Mucosa of stomach (tissue), 1 donor: ENCODE measurements around the gene USP40.
"Not testable (repeated sequence)": the region's sequence is repeated elsewhere in the genome, so short reads cannot be mapped to it uniquely, and the experiment has no call there.

ENCODE experiments used
- H3K27me3 ChIP-seq: one replicate; pipeline ENCODE4 v1.7.0; 2013; ENCODE audit warnings: mild to moderate bottlenecking, low read length; ENCODE audit not compliant: control insufficient read depth, insufficient read depth
- H3K36me3 ChIP-seq: one replicate; pipeline ENCODE4 v1.7.0; 2013; ENCODE audit warnings: low read length; ENCODE audit not compliant: control insufficient read depth, insufficient read depth
- H3K4me1 ChIP-seq: one replicate; pipeline ENCODE4 v1.7.0; 2013; ENCODE audit warnings: mild to moderate bottlenecking, low read length; ENCODE audit not compliant: control insufficient read depth, insufficient read depth
- H3K4me3 ChIP-seq: one replicate; pipeline ENCODE4 v1.7.0; 2013; ENCODE audit warnings: low read length
- H3K9ac ChIP-seq: one replicate; pipeline ENCODE4 v1.7.0; 2013; ENCODE audit warnings: mild to moderate bottlenecking, low read length, moderate library complexity
- H3K9me3 ChIP-seq: one replicate; pipeline ENCODE4 v1.7.0; 2013; ENCODE audit warnings: mild to moderate bottlenecking, low read length, moderate library complexity; ENCODE audit not compliant: control insufficient read depth
- donor health status: Pancreatic carcinoma.

USP40 gene

GRCh38 chr2:233566141-233566956 lies at the start of gene USP40:
USP40 (minus strand) TSS chr2:233566782; CDS start chr2:233565554, 1,228 bp downstream.
- peaks cover 8% of the 10 kb centered on the region for H3K4me1 ChIP-seq
- H3K9me3 ChIP-seq: no peaks in the 10 kb centered on the region
- no peaks in the 10 kb centered on the region for H3K27me3 ChIP-seq
- H3K9ac ChIP-seq: peak within 1 kb of the TSS; percentile 100
- H3K36me3 ChIP-seq: no peaks in the 10 kb centered on the region
- peak within 1 kb of the TSS; percentile 98 for H3K4me3 ChIP-seq

GRCh38 chr2:233611284-233611683 lies 44.7 kb upstream of the USP40 start:
- no peaks in the 10 kb centered on the region for H3K4me1 ChIP-seq
- H3K9me3 ChIP-seq: no peaks in the 10 kb centered on the region
- H3K9ac ChIP-seq: no peak overlapping the region
- no peaks in the 10 kb centered on the region for H3K36me3 ChIP-seq
- H3K4me3 ChIP-seq: no peak overlapping the region
- no peaks in the 10 kb centered on the region for H3K27me3 ChIP-seq

GRCh38 chr2:233605680-233606079 lies 39.1 kb upstream of the USP40 start:
- Histone ChIP-seq H3K36me3 (no peaks in the 10 kb centered on the region), H3K9me3 (no peaks in the 10 kb centered on the region), H3K27me3 (no peaks in the 10 kb centered on the region), H3K9ac (no peak overlapping the region), H3K4me1 (no peaks in the 10 kb centered on the region), H3K4me3 (no peak overlapping the region)

- Histone ChIP-seq H3K36me3 (no peaks in the 10 kb centered on the region), H3K4me1 (no peaks in the 10 kb centered on the region), H3K9me3 (no peaks in the 10 kb centered on the region), H3K27me3 (no peaks in the 10 kb centered on the region), H3K9ac (no peak overlapping the region), H3K4me3 (no peak overlapping the region)
Measured at GRCh38 chr2:233604826-233605225, 38.2 kb upstream of the USP40 start.

GRCh38 chr2:233603520-233603919 lies 36.9 kb upstream of the USP40 start:
- no peaks in the 10 kb centered on the region for H3K36me3 ChIP-seq
- no peaks in the 10 kb centered on the region for H3K9me3 ChIP-seq
- H3K27me3 ChIP-seq: no peaks in the 10 kb centered on the region
- no peaks in the 10 kb centered on the region for H3K4me1 ChIP-seq
- no peak overlapping the region for H3K9ac ChIP-seq
- H3K4me3 ChIP-seq: no peak overlapping the region

- H3K4me3 ChIP-seq: no peak overlapping the region
- no peaks in the 10 kb centered on the region for H3K36me3 ChIP-seq
- no peaks in the 10 kb centered on the region for H3K4me1 ChIP-seq
- no peaks in the 10 kb centered on the region for H3K9me3 ChIP-seq
- H3K27me3 ChIP-seq: no peaks in the 10 kb centered on the region
- no peak overlapping the region for H3K9ac ChIP-seq
Measured at GRCh38 chr2:233602076-233602475, 35.5 kb upstream of the USP40 start.

GRCh38 chr2:233600386-233600785 lies 33.8 kb upstream of the USP40 start:
- H3K4me3 ChIP-seq: no peak overlapping the region
- H3K4me1 ChIP-seq: no peaks in the 10 kb centered on the region
- H3K9me3 ChIP-seq: no peaks in the 10 kb centered on the region
- H3K36me3 ChIP-seq: no peaks in the 10 kb centered on the region
- no peak overlapping the region for H3K9ac ChIP-seq
- H3K27me3 ChIP-seq: no peaks in the 10 kb centered on the region

- H3K9me3 ChIP-seq: no peaks in the 10 kb centered on the region
- H3K27me3 ChIP-seq: no peaks in the 10 kb centered on the region
- H3K4me3 ChIP-seq: no peak overlapping the region
- no peak overlapping the region for H3K9ac ChIP-seq
- H3K36me3 ChIP-seq: no peaks in the 10 kb centered on the region
- H3K4me1 ChIP-seq: no peaks in the 10 kb centered on the region
Measured at GRCh38 chr2:233598952-233599351, 32.4 kb upstream of the USP40 start.

GRCh38 chr2:233597522-233597921 lies 30.9 kb upstream of the USP40 start:
- Histone ChIP-seq H3K4me3 (no peak overlapping the region), H3K4me1 (no peaks in the 10 kb centered on the region), H3K9me3 (no peaks in the 10 kb centered on the region), H3K27me3 (no peaks in the 10 kb centered on the region), H3K36me3 (no peaks in the 10 kb centered on the region), H3K9ac (no peak overlapping the region)

GRCh38 chr2:233593201-233593600 lies 26.6 kb upstream of the USP40 start:
- no peaks in the 10 kb centered on the region for H3K9me3 ChIP-seq
- no peaks in the 10 kb centered on the region for H3K36me3 ChIP-seq
- H3K4me3 ChIP-seq: no peak overlapping the region
- no peaks in the 10 kb centered on the region for H3K27me3 ChIP-seq
- no peak overlapping the region for H3K9ac ChIP-seq
- no peaks in the 10 kb centered on the region for H3K4me1 ChIP-seq

- not testable (repeated sequence) for H3K4me1 ChIP-seq, H3K9me3 ChIP-seq, H3K36me3 ChIP-seq, H3K4me3 ChIP-seq, H3K27me3 ChIP-seq, H3K9ac ChIP-seq
Measured at GRCh38 chr2:233592706-233593105, 26.1 kb upstream of the USP40 start.

GRCh38 chr2:233588400-233588799 lies 21.8 kb upstream of the USP40 start:
- Histone ChIP-seq H3K36me3 (no peaks in the 10 kb centered on the region), H3K4me3 (no peak overlapping the region), H3K27me3 (no peaks in the 10 kb centered on the region), H3K9ac (no peak overlapping the region), H3K9me3 (no peaks in the 10 kb centered on the region), H3K4me1 (no peaks in the 10 kb centered on the region)

GRCh38 chr2:233584210-233584609 lies 17.6 kb upstream of the USP40 start:
- no peaks in the 10 kb centered on the region for H3K9me3 ChIP-seq
- no peaks in the 10 kb centered on the region for H3K36me3 ChIP-seq
- no peaks in the 10 kb centered on the region for H3K27me3 ChIP-seq
- H3K9ac ChIP-seq: no peak overlapping the region
- no peaks in the 10 kb centered on the region for H3K4me1 ChIP-seq
- no peak overlapping the region for H3K4me3 ChIP-seq
